GM18909 (cell line): ENCODE data around the gene TPPP3.

Experiments
- ATAC-seq: cut with Tn5 transposase; IDR thresholded peaks from one replicate; pipeline ENCODE4 v1.9.1; 2021; ENCODE audit warnings: mild to moderate bottlenecking; ENCODE audit not compliant: unreplicated experiment, poor library complexity

Gene TPPP3

GRCh38 chr16:67406111-67406971 is 13.0 kb upstream of the TPPP3 start:
- ATAC-seq, result no peak

- no peak for ATAC-seq
Measured at GRCh38 chr16:67405336-67405735, 12.0 kb upstream of the TPPP3 start.

GRCh38 chr16:67404740-67405226 is 11.5 kb upstream of the TPPP3 start:
- no peak for ATAC-seq

- ATAC-seq, result no peak
Measured at GRCh38 chr16:67403976-67404555, 10.8 kb upstream of the TPPP3 start.

- no peak for ATAC-seq
Measured at GRCh38 chr16:67400901-67401300, 7.6 kb upstream of the TPPP3 start.

GRCh38 chr16:67399749-67400704 is 6.7 kb upstream of the TPPP3 start:
- no peak for ATAC-seq

- no peak for ATAC-seq
Measured at GRCh38 chr16:67399218-67399733, 6.0 kb upstream of the TPPP3 start.

GRCh38 chr16:67398546-67399217 is 5.4 kb upstream of the TPPP3 start:
- ATAC-seq, result no peak

- ATAC-seq, result no peak
Measured at GRCh38 chr16:67397812-67398545, 4.7 kb upstream of the TPPP3 start.

- ATAC-seq, result no peak
Measured at GRCh38 chr16:67397036-67397801, 3.9 kb upstream of the TPPP3 start.

GRCh38 chr16:67396159-67397035 is 3.1 kb upstream of the TPPP3 start:
- ATAC-seq, result no peak

- no peak for ATAC-seq
Measured at GRCh38 chr16:67395458-67396158, 2.3 kb upstream of the TPPP3 start.

- no peak for ATAC-seq
Measured at GRCh38 chr16:67395105-67395457, 1.8 kb upstream of the TPPP3 start.

GRCh38 chr16:67394155-67395104 is 1.1 kb upstream of the TPPP3 start:
- ATAC-seq, result no peak

- ATAC-seq, result no peak
Measured at GRCh38 chr16:67393788-67394154, 473 bp upstream of the TPPP3 start.
